Activated CD4-positive, alpha-beta T cell treated with anti-CD3 and anti-CD28 coated beads, Interleukin-2, amount 50 U/mL, for 1 hour (primary cell): Measurements from ENCODE around the gene EXD3.
"Not testable (repeated sequence)": the region's sequence is repeated elsewhere in the genome, so short reads cannot be mapped to it uniquely, and the experiment has no call there.

Experiments
- DNase-seq: peaks from one replicate; pipeline ENCODE4 v3.0.0-alpha.2; 2020

Gene EXD3

GRCh38 chr9:137458194-137459151 lies 35.5 kb upstream of the EXD3 start:
- no peak for DNase-seq

GRCh38 chr9:137457406-137458193 lies 34.6 kb upstream of the EXD3 start:
- no peak for DNase-seq

GRCh38 chr9:137456864-137457405 lies 34.0 kb upstream of the EXD3 start:
- no peak for DNase-seq

GRCh38 chr9:137456061-137456863 lies 33.3 kb upstream of the EXD3 start:
- no peak for DNase-seq

- DNase-seq: no peak
Observed at GRCh38 chr9:137455359-137455991, 32.5 kb upstream of the EXD3 start.

GRCh38 chr9:137454597-137455358 lies 31.8 kb upstream of the EXD3 start:
- DNase-seq: no peak

- DNase-seq: peak; percentile 45
Observed at GRCh38 chr9:137454145-137454596, 31.2 kb upstream of the EXD3 start.

GRCh38 chr9:137453643-137454081 lies 30.7 kb upstream of the EXD3 start:
- DNase-seq: peak; percentile 65

GRCh38 chr9:137452761-137453642 lies 30.0 kb upstream of the EXD3 start:
- no peak for DNase-seq

GRCh38 chr9:137452006-137452760 lies 29.2 kb upstream of the EXD3 start:
- DNase-seq: no peak

GRCh38 chr9:137451264-137452005 lies 28.5 kb upstream of the EXD3 start:
- not testable (repeated sequence) for DNase-seq

GRCh38 chr9:137450539-137451222 lies 27.7 kb upstream of the EXD3 start:
- not testable (repeated sequence) for DNase-seq

GRCh38 chr9:137449931-137450538 lies 27.1 kb upstream of the EXD3 start:
- no peak for DNase-seq

GRCh38 chr9:137449081-137449844 lies 26.3 kb upstream of the EXD3 start:
- DNase-seq: no peak

GRCh38 chr9:137448602-137448962 lies 25.6 kb upstream of the EXD3 start:
- no peak for DNase-seq

- DNase-seq: no peak
Observed at GRCh38 chr9:137447722-137448601, 25.0 kb upstream of the EXD3 start.
